Measurements from ENCODE around the gene FLYWCH1. TPM values are rescaled to one million over a fixed set of nuclear protein-coding genes. Genes with fewer than 3 reads are reported as not detected.

FLYWCH1 gene
- total RNA-seq, 1 experiment from 2014 or later, result 23.3 TPM

- Mint-ChIP-seq H3K9me3 (ENCODE audit: unreplicated experiment) (no peaks in the 10 kb centered on the region), H3K27me3 (ENCODE audit: insufficient read depth, unreplicated experiment) (no peaks in the 10 kb centered on the region), H3K36me3 (ENCODE audit: insufficient read depth, unreplicated experiment) (peaks cover 19% of the 10 kb centered on the region), H3K27ac (ENCODE audit: unreplicated experiment) (no peak overlapping the region), H3K4me1 (ENCODE audit: low read depth, unreplicated experiment) (no peaks in the 10 kb centered on the region), H3K4me3 (ENCODE audit: unreplicated experiment) (no peak overlapping the region)
- no peaks in the 10 kb centered on the region for H3K9me3 ChIP-seq
- CTCF ChIA-PET, result interaction anchor here (0.5 to 1.9 kb wide), 4 partner anchors 20 to 122 kb away, joined by 4 to 15 read pairs (median 4); partner anchors contain the start of gene TNFRSF12A
- intact Hi-C loops (cut with micrococcal nuclease; ENCODE audit: unreplicated experiment), result no loop called here
- H3K36me3 ChIP-seq (ENCODE audit: control insufficient read depth, insufficient read depth, low read length), result peaks cover 1% of the 10 kb centered on the region; the same call in 1 of the 2 replicates
- POLR2A ChIA-PET, result no interaction called here
- H3K4me3 ChIP-seq (ENCODE audit: low read depth, low read length), result no peak overlapping the region
- TF ChIP-seq CTCF (IDR thresholded peaks at IDR 0.05; ENCODE audit: insufficient read depth in 1 of 2, low read depth in 1 of 2, low read length in 1 of 2, severe bottlenecking in 1 of 2, unreplicated experiment in 1 of 2), result no peak
- no TSS peak for BruUV-seq (replicated peaks)
- no peaks in the 10 kb centered on the region for H3K27me3 ChIP-seq (replicated peaks; ENCODE audit: control insufficient read depth, insufficient read depth, low read length)
- peaks cover 3% of the 10 kb centered on the region; the same call in 1 of the 2 replicates for H3K4me1 ChIP-seq
- DNase-seq, result no peak
Measured at GRCh38 chr16:3000540-3000939, 88.8 kb downstream of the FLYWCH1 start.

Other genes starting within 250 kb of the FLYWCH1 start
- gene KCTD5, start 229.4 kb upstream of the FLYWCH1 start, total RNA-seq (2022), result 30.4 and 33.3 TPM in 2 replicates
- 0.72 and 1.1 TPM in 2 replicates for gene PRSS27, start 191.7 kb upstream of the FLYWCH1 start, total RNA-seq (2022)
- 332 and 382 TPM in 2 replicates for gene SRRM2, start 159.3 kb upstream of the FLYWCH1 start, total RNA-seq (2022)
- 175 and 184 TPM in 2 replicates for gene ELOB, start 134.7 kb upstream of the FLYWCH1 start, total RNA-seq (2022)
- gene PRSS33, start 124.4 kb upstream of the FLYWCH1 start, total RNA-seq (2022), result not detected in 2 replicates
- gene PRSS41, start 113.5 kb upstream of the FLYWCH1 start, total RNA-seq (2022), result not detected in 2 replicates
- gene PRSS21, start 94.7 kb upstream of the FLYWCH1 start, total RNA-seq (2022), result not detected in 2 replicates
- 0.34 TPM in 1 of 2 replicates, not detected in the other for gene ZG16B, start 81.6 kb upstream of the FLYWCH1 start, total RNA-seq (2022)
- 131 TPM in 2 replicates for gene PRSS22, start 53.8 kb upstream of the FLYWCH1 start, total RNA-seq (2022)
- 26.0 and 28.7 TPM in 2 replicates for gene FLYWCH2, start 28.7 kb upstream of the FLYWCH1 start, total RNA-seq (2022)
- gene KREMEN2, start 52.3 kb downstream of the FLYWCH1 start, total RNA-seq (2022), result 1.9 and 2.2 TPM in 2 replicates
- 12.0 and 13.4 TPM in 2 replicates for gene PAQR4, start 57.4 kb downstream of the FLYWCH1 start, total RNA-seq (2022)
- gene PKMYT1, start 68.5 kb downstream of the FLYWCH1 start, total RNA-seq (2022), result 63.3 and 73.7 TPM in 2 replicates
- gene CLDN9, start 101.0 kb downstream of the FLYWCH1 start, total RNA-seq (2022), result 0.79 and 0.91 TPM in 2 replicates
- 9.0 and 12.9 TPM in 2 replicates for gene CLDN6, start 106.3 kb downstream of the FLYWCH1 start, total RNA-seq (2022)
- 62.5 and 66.4 TPM in 2 replicates for gene TNFRSF12A, start 108.4 kb downstream of the FLYWCH1 start, total RNA-seq (2022)
- gene HCFC1R1, start 112.0 kb downstream of the FLYWCH1 start, total RNA-seq (2022), result 40.8 and 44.9 TPM in 2 replicates
- gene THOC6, start 112.1 kb downstream of the FLYWCH1 start, total RNA-seq (2022), result 46.0 and 48.0 TPM in 2 replicates
- 10.6 and 11.1 TPM in 2 replicates for gene BICDL2, start 125.0 kb downstream of the FLYWCH1 start, total RNA-seq (2022)
- gene MMP25, start 134.6 kb downstream of the FLYWCH1 start, total RNA-seq (2022), result 0.11 and 0.14 TPM in 2 replicates
- 149 and 165 TPM in 2 replicates for gene IL32, start 153.7 kb downstream of the FLYWCH1 start, total RNA-seq (2022)
- gene ZSCAN10, start 187.4 kb downstream of the FLYWCH1 start, total RNA-seq (2022), result not detected in 2 replicates
- gene ZNF205, start 200.7 kb downstream of the FLYWCH1 start, total RNA-seq (2022), result 10.3 and 13.5 TPM in 2 replicates
- 5.3 and 5.5 TPM in 2 replicates for gene ZNF213, start 223.1 kb downstream of the FLYWCH1 start, total RNA-seq (2022)

Data from Caco-2 (cell line).